Measurements from ENCODE around the gene C6orf120.
A peak's percentile ranks its signal among the peaks of the same experiment; 100 is the strongest.

C6orf120 gene

GRCh38 chr6:169725125-169726048, 23.5 kb downstream of the C6orf120 start:
- peak; percentile 70 for DNase-seq

GRCh38 chr6:169726049-169726400, 24.1 kb downstream of the C6orf120 start:
- no peak for DNase-seq

GRCh38 chr6:169726963-169727362, 25.0 kb downstream of the C6orf120 start:
- no peak for DNase-seq

DNA sequence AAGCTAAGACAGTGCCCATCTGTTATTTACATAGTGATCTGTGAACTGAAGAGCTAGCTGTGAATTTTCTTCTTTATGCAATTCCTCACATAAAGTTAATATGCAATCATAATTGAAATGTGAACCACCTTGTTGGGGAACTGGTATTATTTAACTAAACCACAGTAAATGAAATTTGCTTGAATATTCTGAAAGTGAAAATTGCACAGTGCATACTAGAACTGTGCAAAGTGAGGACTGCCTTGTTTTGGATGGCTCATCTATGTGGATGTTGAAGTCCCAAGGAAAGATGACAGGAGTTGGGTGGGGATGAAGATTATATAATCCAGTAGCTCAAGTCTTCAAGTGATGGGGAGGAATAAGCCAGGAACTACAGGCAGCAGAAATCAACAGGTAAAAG, 28.0 kb downstream of the C6orf120 start:
- no peak for DNase-seq

- DNase-seq, result no peak
Measured at GRCh38 chr6:169738204-169738975, 36.5 kb downstream of the C6orf120 start.

DNA sequence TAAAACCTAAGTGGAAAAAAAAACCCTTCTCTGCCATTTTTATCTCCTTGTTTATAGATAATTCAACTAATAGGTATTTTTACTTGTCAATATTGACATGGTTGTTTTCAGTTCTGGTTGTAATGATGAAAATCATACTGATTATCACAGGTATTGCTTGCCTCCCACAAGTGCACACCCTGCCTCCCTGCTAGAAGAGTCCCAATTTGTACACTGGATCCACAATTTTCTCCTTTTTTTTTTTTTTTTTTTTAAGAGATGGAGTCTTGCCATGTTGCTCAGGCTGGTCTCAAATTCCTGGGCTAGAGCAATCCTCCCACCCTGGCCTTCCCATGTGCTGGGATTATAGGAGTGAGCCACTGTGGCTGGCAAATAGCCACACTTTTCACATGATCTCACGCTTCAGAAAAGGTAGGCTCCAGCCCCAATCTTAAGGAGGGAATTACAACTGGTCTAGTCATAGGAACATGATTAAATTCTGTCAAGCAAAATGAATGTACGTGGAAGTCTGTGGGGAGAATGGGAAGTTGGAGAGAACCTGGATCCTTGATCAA, 37.1 kb downstream of the C6orf120 start:
- DNase-seq, result no peak

GRCh38 chr6:169741344-169741743, 39.4 kb downstream of the C6orf120 start:
- DNase-seq, result no peak

- no peak for DNase-seq
Measured at GRCh38 chr6:169745405-169745804, 43.5 kb downstream of the C6orf120 start.

GRCh38 chr6:169746556-169746955, 44.6 kb downstream of the C6orf120 start:
- no peak for DNase-seq

DNA sequence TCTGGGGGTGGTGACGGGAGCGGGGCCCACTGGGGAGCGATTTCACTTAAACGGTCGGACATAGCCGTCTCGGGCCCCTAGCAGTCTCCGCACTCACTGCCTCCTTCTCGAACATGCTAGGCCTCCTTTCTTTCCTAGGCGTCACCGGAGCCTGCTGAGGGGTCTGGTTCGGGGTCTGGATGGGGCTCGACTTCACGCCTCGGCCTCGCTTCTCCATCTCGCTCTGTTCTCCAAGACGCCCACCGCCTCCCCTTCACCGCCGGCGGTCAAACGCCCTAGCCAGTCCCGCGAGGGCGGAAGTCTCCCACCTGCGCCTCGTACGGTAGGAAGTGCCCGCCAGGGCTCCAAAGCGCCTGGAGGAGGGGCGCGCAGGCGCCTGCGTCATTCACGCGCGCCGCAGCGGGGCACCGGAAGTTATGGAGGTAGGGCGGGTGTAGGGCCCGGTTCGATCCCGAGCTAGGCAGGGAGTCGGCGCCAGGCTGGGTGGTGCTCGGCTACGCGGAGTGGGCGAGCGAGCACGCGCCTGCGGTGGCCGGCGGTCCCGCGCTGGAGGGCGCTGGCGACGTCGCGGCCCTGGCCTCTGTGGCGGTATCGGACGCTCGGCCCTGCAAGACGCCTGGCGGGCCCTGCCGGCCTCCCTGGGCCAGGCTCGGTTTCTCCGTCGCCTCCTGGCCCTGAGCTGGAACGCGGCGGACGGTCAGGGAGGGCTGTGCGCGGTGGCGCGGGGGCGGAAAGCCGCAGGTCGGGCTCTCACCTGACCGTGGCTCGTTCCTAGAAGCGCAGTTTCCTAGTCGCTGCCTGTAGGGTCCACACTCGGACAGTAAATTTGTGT, 49.5 kb downstream of the C6orf120 start, which contains the start of the genes DYNLT2 and ERMARD:
Gene DYNLT2 (minus strand): TSS at position 331 of the 832 bp plus-strand sequence. CDS start 114 bp downstream, at position 217.
Gene ERMARD (plus strand): TSS at position 381 of the 832 bp plus-strand sequence. CDS start 36 bp downstream, at position 417.
- DNase-seq, result peak; percentile 96

DNA sequence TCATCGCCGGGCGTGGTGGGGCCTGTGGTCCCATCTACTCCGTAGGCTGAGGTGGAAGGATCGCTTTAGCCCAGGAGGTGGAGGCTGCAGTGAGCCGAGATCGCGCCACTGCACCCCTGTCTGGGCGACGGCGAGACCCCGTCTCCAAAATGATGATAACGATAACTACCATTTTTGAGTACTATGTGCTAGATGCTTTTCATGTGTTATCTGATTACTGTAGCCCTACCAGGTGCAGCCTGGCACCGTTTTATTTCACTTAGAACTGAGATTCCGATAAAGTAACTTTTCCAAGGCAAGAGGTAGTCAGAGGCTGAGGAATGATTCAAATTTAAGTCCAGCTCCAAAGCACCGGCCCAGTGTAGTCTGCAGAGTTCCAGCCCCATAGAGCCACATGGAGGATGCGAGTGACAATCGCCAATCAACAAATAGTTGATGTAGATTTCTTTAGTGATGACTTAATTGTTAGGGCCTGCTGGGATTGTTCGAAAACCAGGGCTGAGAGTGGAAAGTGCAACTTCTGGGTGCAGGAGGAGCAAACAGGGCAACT, 50.2 kb downstream of the C6orf120 start:
- DNase-seq, result no peak

Data from femur (tissue), 1 donor.